Dermis blood vessel endothelial cell (primary cell): ENCODE results near the gene SCARB1. TPM values are rescaled to one million over a fixed set of nuclear protein-coding genes. Genes with fewer than 3 reads are reported as not detected.

Experiments used
- DNase-seq: peaks from one replicate; pipeline ENCODE4 v3.0.0; 2010
- total RNA-seq: library from RNA; depleted of rRNA; stranded (reverse); fragments of >200 nt; gene quantifications from 2 replicates; pipeline ENCODE4 v1.2.3, GENCODE V29; 2014

Gene SCARB1
- total RNA-seq, 1 donor from 2014 or later, result 42.5 TPM

GRCh38 chr12:124861898-124862676 lies 1.6 kb downstream of the SCARB1 start:
- no peak for DNase-seq

- DNase-seq, result peak; percentile 48
Observed at GRCh38 chr12:124861492-124861891, 2.2 kb downstream of the SCARB1 start.

- no peak for DNase-seq
Observed at GRCh38 chr12:124857921-124858461, 5.7 kb downstream of the SCARB1 start.

- no peak for DNase-seq
Observed at GRCh38 chr12:124856842-124857178, 6.9 kb downstream of the SCARB1 start.

- no peak for DNase-seq
Observed at GRCh38 chr12:124856132-124856841, 7.4 kb downstream of the SCARB1 start.

GRCh38 chr12:124855275-124855957 lies 8.2 kb downstream of the SCARB1 start:
- DNase-seq, result no peak

- no peak for DNase-seq
Observed at GRCh38 chr12:124854637-124855184, 9.0 kb downstream of the SCARB1 start.

GRCh38 chr12:124853781-124854636 lies 9.7 kb downstream of the SCARB1 start:
- DNase-seq, result no peak

- DNase-seq, result no peak
Observed at GRCh38 chr12:124852911-124853427, 10.7 kb downstream of the SCARB1 start.

GRCh38 chr12:124852329-124852831 lies 11.3 kb downstream of the SCARB1 start:
- DNase-seq, result no peak

- no peak for DNase-seq
Observed at GRCh38 chr12:124851342-124851741, 12.3 kb downstream of the SCARB1 start.

- DNase-seq, result no peak
Observed at GRCh38 chr12:124849382-124849781, 14.3 kb downstream of the SCARB1 start.

GRCh38 chr12:124848621-124849380 lies 14.9 kb downstream of the SCARB1 start:
- DNase-seq, result no peak

GRCh38 chr12:124847113-124848074 lies 16.3 kb downstream of the SCARB1 start:
- DNase-seq, result peak; percentile 57

GRCh38 chr12:124844411-124845397 lies 19.0 kb downstream of the SCARB1 start:
- DNase-seq, result no peak

GRCh38 chr12:124842800-124843510 lies 20.7 kb downstream of the SCARB1 start:
- peak; percentile 14 for DNase-seq

GRCh38 chr12:124842073-124842749 lies 21.5 kb downstream of the SCARB1 start:
- no peak for DNase-seq
